Hepatic stellate cell (primary cell): ENCODE measurements around the gene WDFY4.

Experiments
- DNase-seq: peaks from one replicate; pipeline ENCODE4 v3.0.0; 2011; ENCODE audit warnings: low spot score

Gene WDFY4

GRCh38 chr10:48881937-48882336 lies 197.3 kb downstream of the WDFY4 start:
- DNase-seq: no peak

GRCh38 chr10:48882881-48883280 lies 198.2 kb downstream of the WDFY4 start:
- DNase-seq: no peak

- no peak for DNase-seq
Measured at GRCh38 chr10:48883701-48884100, 199.0 kb downstream of the WDFY4 start.

- no peak for DNase-seq
Measured at GRCh38 chr10:48884179-48885045, 199.7 kb downstream of the WDFY4 start.

GRCh38 chr10:48885376-48885775 lies 200.7 kb downstream of the WDFY4 start:
- no peak for DNase-seq

GRCh38 chr10:48887982-48888381 lies 203.3 kb downstream of the WDFY4 start:
- DNase-seq: no peak

GRCh38 chr10:48890888-48891850 lies 206.5 kb downstream of the WDFY4 start:
- DNase-seq: no peak

GRCh38 chr10:48894911-48895802 lies 210.5 kb downstream of the WDFY4 start:
- no peak for DNase-seq

GRCh38 chr10:48895803-48896195 lies 211.1 kb downstream of the WDFY4 start:
- DNase-seq: no peak

GRCh38 chr10:48896756-48897440 lies 212.2 kb downstream of the WDFY4 start:
- no peak for DNase-seq

- no peak for DNase-seq
Measured at GRCh38 chr10:48897441-48897790, 212.7 kb downstream of the WDFY4 start.

GRCh38 chr10:48898426-48898825 lies 213.8 kb downstream of the WDFY4 start:
- no peak for DNase-seq

- no peak for DNase-seq
Measured at GRCh38 chr10:48899781-48900180, 215.1 kb downstream of the WDFY4 start.

- no peak for DNase-seq
Measured at GRCh38 chr10:48900371-48900801, 215.7 kb downstream of the WDFY4 start.

- no peak for DNase-seq
Measured at GRCh38 chr10:48901319-48901718, 216.6 kb downstream of the WDFY4 start.

- DNase-seq: no peak
Measured at GRCh38 chr10:48902096-48902495, 217.4 kb downstream of the WDFY4 start.

- DNase-seq: no peak
Measured at GRCh38 chr10:48903151-48903550, 218.5 kb downstream of the WDFY4 start.

- no peak for DNase-seq
Measured at GRCh38 chr10:48904861-48905260, 220.2 kb downstream of the WDFY4 start.

- no peak for DNase-seq
Measured at GRCh38 chr10:48905311-48905710, 220.6 kb downstream of the WDFY4 start.

GRCh38 chr10:48906841-48907240 lies 222.2 kb downstream of the WDFY4 start:
- DNase-seq: no peak

GRCh38 chr10:48907730-48908129 lies 223.1 kb downstream of the WDFY4 start:
- no peak for DNase-seq
